Type B pancreatic cell (in vitro differentiated cells): ENCODE data around the gene SALL1. TPM values are rescaled to one million over a fixed set of nuclear protein-coding genes. Genes with fewer than 3 reads are reported as not detected.

ENCODE experiments used
- DNase-seq: peaks from one replicate; pipeline ENCODE4 v3.0.0; 2021; ENCODE audit warnings: mixed read lengths; ENCODE audit not compliant: unreplicated experiment; ENCODE audit errors: extremely low spot score
- H3K27ac Mint-ChIP-seq: 2 replicates; pipeline ENCODE4 v1.8.0; 2021; ENCODE audit warnings: mild to moderate bottlenecking, mixed read lengths
- H3K27me3 Mint-ChIP-seq: 2 replicates; pipeline ENCODE4 v1.8.0; 2021; ENCODE audit warnings: mixed read lengths
- H3K36me3 Mint-ChIP-seq: 2 replicates; pipeline ENCODE4 v1.8.0; 2021; ENCODE audit warnings: mixed read lengths
- H3K4me1 Mint-ChIP-seq: one replicate; pipeline ENCODE4 v1.8.0; 2021; ENCODE audit warnings: mixed read lengths; ENCODE audit not compliant: unreplicated experiment
- H3K4me3 Mint-ChIP-seq: 2 replicates; pipeline ENCODE4 v1.8.0; 2021; ENCODE audit warnings: mild to moderate bottlenecking, mixed read lengths
- H3K9me3 Mint-ChIP-seq: 2 replicates; pipeline ENCODE4 v1.8.0; 2021; ENCODE audit warnings: mixed read lengths
- CTCF ChIP-seq: fragments of 200-600 bp; sonication (generic); conservative IDR thresholded peaks from 2 replicates; pipeline ENCODE4 v1.5.0; 2021; ENCODE audit warnings: antibody characterized with exemption, mild to moderate bottlenecking
- total RNA-seq: library from RNA; stranded (reverse); gene quantifications from 2 replicates; pipeline ENCODE4 v1.2.1, GENCODE V29; 2021; ENCODE audit warnings: low replicate concordance

The SALL1 gene
- total RNA-seq, 1 donor from 2014 or later, result 27.0 TPM

- no peak for DNase-seq
- Mint-ChIP-seq H3K9me3 (no peaks in the 10 kb centered on the region), H3K27ac (no peak overlapping the region), H3K36me3 (no peaks in the 10 kb centered on the region), H3K27me3 (peaks cover 36% of the 10 kb centered on the region), H3K4me1 (peaks cover 28% of the 10 kb centered on the region), H3K4me3 (no peak overlapping the region)
- no peak for TF ChIP-seq CTCF
Observed at GRCh38 chr16:51181503-51181811, 30.4 kb upstream of the SALL1 start.

- no peaks in the 10 kb centered on the region for H3K36me3 Mint-ChIP-seq
- no peaks in the 10 kb centered on the region for H3K9me3 Mint-ChIP-seq
- DNase-seq, result no peak
- no peak overlapping the region for H3K4me3 Mint-ChIP-seq
- H3K27ac Mint-ChIP-seq, result no peak overlapping the region
- H3K27me3 Mint-ChIP-seq, result peaks cover 35% of the 10 kb centered on the region
- TF ChIP-seq CTCF, result no peak
- peaks cover 28% of the 10 kb centered on the region for H3K4me1 Mint-ChIP-seq
Observed at GRCh38 chr16:51180719-51181502, 29.8 kb upstream of the SALL1 start.

DNA sequence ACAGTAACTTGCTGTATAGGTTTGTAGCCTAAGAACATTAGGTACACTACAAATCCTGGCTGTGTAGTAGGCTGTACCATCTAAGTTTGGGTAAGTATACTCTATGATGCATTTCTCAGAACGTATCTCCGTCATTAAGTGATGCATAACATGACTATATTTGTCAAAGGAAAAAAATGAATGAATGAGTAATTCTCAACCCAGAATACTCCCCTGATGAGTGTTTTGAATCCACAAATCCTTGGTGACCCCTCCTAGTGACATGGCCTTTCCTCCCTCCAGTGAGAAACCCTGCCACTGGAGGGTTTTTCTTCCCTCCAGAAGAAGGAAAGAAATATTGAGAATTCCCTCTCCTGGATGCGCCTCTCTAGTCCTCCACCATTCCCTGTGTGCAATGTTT is 24.0 kb upstream of the SALL1 start:
- H3K27ac Mint-ChIP-seq, result no peak overlapping the region
- no peak overlapping the region for H3K4me3 Mint-ChIP-seq
- TF ChIP-seq CTCF, result no peak
- DNase-seq, result no peak
- H3K27me3 Mint-ChIP-seq, result peaks cover 41% of the 10 kb centered on the region
- H3K4me1 Mint-ChIP-seq, result peaks cover 9% of the 10 kb centered on the region
- no peaks in the 10 kb centered on the region for H3K9me3 Mint-ChIP-seq
- no peaks in the 10 kb centered on the region for H3K36me3 Mint-ChIP-seq

GRCh38 chr16:51172368-51172767 is 21.3 kb upstream of the SALL1 start:
- Mint-ChIP-seq H3K9me3 (no peaks in the 10 kb centered on the region), H3K4me3 (no peak overlapping the region), H3K4me1 (no peaks in the 10 kb centered on the region)

DNA sequence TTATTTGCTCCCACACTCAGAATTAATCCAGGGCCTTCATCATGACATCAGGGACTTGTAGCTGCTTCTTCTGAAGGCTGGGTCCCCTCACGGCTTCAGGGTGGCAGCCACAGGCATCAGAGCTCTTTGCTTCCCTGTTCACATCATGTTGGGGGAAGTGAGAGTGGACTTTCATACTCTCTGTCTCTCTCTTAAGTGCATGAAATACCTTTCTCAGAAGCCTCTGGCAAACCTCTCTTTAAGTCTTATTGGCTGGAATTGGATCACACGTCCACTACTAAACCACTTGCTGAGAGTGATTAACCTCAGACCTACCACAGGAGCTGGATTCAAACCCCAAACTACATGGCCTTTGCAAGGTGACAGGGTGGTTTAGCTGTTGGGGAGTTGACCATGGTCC is 17.7 kb upstream of the SALL1 start:
- no peaks in the 10 kb centered on the region for H3K36me3 Mint-ChIP-seq
- TF ChIP-seq CTCF, result no peak
- no peak for DNase-seq
- H3K27ac Mint-ChIP-seq, result no peak overlapping the region
- peaks cover 73% of the 10 kb centered on the region for H3K27me3 Mint-ChIP-seq
- no peak overlapping the region for H3K4me3 Mint-ChIP-seq
- H3K9me3 Mint-ChIP-seq, result no peaks in the 10 kb centered on the region
- no peaks in the 10 kb centered on the region for H3K4me1 Mint-ChIP-seq

More at GRCh38 chr16:51172368-51172767, 21.3 kb upstream of the SALL1 start:
- no peak for TF ChIP-seq CTCF
- H3K27me3 Mint-ChIP-seq, result peaks cover 56% of the 10 kb centered on the region
- H3K27ac Mint-ChIP-seq, result no peak overlapping the region
- DNase-seq, result no peak
- H3K36me3 Mint-ChIP-seq, result no peaks in the 10 kb centered on the region
